LNCAP (cell line): ENCODE measurements around the gene KIF1A.

Experiments used
- CTCF ChIP-seq: fragments of 450-650 bp; IDR thresholded peaks from 2 replicates; pipeline ENCODE4 v1.5.1; 2017; ENCODE audit warnings: mild to moderate bottlenecking

KIF1A gene

GRCh38 chr2:240775905-240776304 lies 44.1 kb downstream of the KIF1A start:
- no peak for TF ChIP-seq CTCF

- TF ChIP-seq CTCF, result no peak
Measured at GRCh38 chr2:240774856-240775255, 45.2 kb downstream of the KIF1A start.

- no peak for TF ChIP-seq CTCF
Measured at GRCh38 chr2:240769096-240769495, 50.9 kb downstream of the KIF1A start.

GRCh38 chr2:240768216-240768615 lies 51.8 kb downstream of the KIF1A start:
- TF ChIP-seq CTCF, result no peak

GRCh38 chr2:240767341-240767740 lies 52.7 kb downstream of the KIF1A start:
- TF ChIP-seq CTCF, result no peak

- no peak for TF ChIP-seq CTCF
Measured at GRCh38 chr2:240766072-240766471, 53.9 kb downstream of the KIF1A start.

GRCh38 chr2:240765007-240765406 lies 55.0 kb downstream of the KIF1A start:
- no peak for TF ChIP-seq CTCF

- TF ChIP-seq CTCF, result no peak
Measured at GRCh38 chr2:240764605-240765004, 55.4 kb downstream of the KIF1A start.
